ENCODE data around the gene ASB16.

ASB16 gene

DNA sequence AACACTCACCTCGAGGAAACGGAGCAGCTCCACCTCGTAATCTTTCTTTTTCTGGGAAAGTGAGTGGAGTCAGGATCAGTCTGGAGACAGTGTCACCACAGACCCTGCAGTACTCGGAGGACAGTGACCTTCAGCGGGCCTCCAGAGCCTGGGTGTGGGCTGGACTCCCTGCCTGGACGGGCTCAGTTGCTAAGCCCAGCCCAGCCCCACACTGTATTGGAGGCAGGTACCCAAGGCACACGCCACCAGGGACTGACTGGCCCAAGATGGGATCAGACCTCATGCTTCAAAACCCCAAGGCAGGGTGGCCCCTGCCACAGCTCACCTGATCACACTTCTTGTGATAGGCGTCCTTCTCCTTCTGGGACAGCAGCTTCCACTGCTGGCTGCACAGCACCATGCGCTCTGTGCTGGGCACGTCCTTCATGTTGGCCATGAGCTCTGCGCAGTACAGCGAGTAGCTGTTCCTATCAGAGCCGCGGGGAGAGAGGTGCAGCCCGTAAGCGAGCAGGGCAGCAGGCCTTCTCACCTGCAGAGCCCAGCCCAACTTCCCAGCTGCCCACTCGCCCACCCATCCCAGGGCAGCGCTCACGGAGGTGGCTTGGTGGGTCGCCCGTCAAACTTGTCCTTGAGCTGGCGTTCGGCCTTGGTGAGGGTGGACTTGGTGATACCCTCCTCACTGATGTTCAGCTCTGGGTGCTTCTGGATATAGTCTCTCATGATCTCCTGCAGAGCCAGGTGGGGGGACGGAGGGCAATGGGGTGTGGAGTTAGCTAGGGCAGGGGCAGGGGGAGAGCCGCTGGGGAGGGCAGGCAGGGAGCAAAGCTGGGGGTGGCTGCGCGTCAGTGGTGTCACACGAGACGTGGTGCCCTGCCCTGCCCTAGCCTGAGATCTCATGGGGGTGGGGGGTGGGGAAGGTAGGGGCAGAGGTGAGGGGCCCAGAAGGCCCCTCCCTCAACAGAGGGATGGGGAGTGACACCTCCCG is 41.1 kb downstream of the ASB16 start:
- DNase-seq, result no peak

DNA sequence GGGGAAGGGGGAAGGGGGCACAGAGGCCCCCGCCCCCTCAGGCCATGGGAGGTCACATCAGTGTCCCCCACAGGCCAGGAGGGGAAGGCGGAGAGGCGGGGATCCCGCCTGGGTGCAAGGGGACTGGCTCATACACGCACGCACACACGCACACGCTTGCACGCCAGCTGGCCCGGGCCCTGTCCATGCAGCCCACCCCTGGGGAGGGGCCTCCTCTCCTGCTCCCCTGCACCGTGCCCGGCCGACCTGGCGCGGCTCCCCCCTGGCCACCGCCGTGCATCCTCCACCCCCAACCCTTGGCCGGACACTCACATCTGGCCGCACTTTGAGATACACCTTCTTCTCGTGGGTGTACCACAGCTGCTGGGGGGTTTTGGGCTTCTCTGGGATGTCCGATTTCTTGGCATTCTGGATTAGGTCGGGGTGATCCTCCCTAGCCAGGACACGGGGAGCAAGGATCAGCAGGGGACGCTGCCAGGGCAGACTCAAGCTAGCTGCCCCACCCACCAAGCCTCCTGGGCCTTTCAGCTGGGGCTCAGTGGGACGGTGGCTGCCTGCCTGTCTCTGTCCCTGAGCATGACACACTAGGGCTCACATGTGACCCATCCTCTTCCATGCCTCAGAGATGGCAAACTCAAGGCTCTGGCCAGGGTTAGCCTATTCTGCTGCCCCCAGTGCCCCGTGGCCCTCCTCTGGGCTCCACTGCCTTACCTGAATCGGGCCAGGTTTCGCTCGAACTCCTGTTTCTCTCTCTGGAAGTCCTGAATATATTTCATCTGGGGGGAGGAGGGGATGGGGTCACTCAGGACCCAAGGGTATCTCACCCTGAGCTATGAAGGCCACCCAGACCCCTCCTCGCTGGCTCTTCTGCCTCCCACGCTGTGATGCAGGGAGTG is 42.3 kb downstream of the ASB16 start:
- DNase-seq, result no peak

DNA sequence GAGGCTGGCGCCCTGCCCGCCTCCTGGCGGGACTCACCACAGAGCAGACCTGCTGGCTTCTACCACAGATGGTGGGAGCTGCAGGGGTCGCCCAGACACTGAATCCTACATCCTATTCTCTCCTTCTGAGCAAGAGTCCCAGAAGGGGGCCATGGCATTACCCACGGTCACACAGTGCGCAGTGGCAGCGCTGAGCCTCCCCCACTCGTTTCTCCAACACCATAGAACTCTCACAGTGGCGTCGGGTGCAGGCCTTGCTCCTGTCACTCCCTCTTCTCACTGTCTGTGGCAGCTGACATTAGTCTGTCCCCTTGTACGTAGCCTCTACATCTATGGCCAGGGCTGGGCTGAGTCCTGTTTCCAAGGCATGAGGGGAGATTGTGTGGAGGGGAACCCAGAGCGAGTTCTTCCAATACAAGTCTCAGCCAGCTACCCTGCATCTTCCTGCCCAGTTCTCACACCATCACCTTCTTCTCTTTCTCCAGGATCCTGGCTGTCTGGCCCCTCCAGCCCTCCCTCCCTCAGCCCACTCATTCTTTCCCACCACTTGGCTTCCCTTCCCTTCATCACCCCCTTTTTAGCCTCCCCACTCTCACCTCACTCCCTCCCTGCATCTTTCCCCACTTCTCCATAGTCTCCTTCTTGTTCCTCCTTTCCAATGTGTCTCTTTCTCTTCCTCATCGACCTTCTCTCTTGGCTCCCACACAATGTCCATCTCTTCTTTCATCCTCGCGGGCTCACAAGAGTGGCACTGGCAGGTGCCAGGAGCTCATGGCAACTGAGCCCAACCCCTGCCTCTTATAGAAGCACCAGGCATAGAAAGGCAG is 43.1 kb downstream of the ASB16 start:
- no peak for DNase-seq

DNA sequence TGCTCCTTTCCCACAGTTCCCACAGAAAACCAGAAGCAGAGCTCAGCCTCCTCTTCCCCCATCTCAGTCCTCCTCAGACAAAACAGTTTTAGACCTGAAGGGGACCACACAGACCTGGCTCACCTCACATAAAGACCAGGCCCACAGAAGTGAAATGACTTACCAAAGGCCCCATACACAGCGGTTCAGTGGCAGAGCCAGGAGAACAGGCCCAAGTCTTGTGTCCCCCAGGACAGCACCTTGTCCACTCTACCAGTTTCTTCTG is 43.7 kb downstream of the ASB16 start:
- DNase-seq, result no peak

GRCh38 chr17:44214896-44215295 is 44.4 kb downstream of the ASB16 start:
- DNase-seq, result no peak

DNA sequence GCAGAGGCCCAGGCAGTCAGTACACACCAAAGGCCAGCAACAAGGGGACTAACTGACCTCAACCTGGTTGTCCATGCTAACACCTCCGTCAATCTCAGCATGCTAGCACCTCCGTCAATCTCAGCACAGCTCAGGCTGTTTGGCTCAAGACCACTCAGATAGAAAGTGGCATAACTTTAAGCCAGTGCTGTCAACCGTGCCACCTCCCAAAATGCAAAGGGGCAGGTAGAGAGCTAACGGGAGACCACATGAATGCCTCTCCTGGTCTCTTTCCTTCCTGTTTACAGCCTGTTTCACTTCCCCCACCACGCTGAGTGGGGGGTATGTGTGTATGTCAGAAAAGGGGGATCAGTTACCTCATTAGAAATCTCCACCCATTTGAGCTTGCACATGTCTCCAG is 45.7 kb downstream of the ASB16 start:
- DNase-seq, result no peak

- no peak for DNase-seq
Observed at GRCh38 chr17:44216694-44217093, 46.2 kb downstream of the ASB16 start.

- no peak for DNase-seq
Observed at GRCh38 chr17:44217738-44218343, 47.3 kb downstream of the ASB16 start.

DNA sequence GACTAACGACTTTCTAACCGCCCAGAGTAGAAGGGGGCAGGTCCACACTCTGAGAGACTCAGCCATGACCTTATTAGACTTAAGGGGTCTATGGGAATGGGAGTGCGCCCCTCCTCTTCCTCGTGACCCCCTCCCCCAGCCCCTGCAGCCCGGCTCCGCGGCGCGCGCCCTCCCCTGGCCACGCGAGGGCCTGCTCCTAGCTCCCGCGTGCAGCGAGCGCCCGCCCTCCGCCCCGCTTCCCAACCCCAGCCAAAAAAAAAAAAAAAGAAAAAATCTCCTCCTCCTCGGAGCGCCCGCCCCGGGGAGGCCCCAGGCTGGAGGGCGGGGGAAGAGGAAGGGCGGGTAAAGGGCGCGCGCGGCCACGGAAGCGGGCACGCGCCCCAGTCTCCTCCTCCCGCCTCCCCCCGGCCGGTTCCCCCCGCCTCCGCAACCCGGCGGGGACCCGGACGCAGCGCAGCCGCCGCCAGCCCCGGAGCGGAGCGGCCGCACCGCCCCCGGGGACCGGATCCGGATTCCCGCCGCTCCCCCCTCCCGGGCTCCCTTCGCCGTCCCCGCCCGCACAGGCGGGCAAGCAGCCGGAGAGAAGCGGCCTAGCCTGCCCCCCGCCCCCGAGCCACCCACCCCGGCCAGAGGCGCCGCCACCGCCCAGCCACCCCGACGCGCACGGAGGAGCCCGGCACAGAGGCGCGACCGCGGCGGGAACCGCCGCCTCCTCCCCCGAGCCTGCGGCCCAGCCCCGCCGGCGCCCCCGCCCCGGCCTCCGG is 48.0 kb downstream of the ASB16 start:
- DNase-seq, result peak in 1 of 2 experiments; percentile 57

DNA sequence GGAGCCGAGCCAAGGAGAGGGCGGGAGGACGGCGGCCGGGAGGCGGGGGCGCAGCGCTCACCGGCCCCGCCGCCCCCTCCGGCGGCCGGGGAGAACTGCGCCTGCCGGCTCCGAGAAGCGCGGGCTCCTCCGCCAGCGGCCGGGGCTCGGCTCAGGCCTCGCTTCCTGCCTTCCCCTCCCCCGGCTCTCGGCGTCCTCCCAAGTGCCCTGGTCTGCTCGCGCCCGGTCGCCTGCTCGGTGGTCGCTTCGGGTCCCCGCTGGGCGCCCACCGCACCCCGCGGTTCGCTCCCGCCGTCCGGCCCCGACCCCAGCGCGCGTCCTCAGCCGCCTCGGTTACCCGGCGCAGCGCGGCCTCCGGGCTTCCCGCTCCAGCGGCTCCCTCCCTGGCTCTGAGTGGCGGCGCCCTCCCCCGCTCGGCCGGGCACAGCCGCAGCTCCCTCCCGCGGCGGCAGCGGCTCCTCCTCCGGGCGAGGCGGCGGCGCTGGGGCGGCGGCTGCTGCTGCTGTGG is 48.7 kb downstream of the ASB16 start:
- no peak for DNase-seq

DNA sequence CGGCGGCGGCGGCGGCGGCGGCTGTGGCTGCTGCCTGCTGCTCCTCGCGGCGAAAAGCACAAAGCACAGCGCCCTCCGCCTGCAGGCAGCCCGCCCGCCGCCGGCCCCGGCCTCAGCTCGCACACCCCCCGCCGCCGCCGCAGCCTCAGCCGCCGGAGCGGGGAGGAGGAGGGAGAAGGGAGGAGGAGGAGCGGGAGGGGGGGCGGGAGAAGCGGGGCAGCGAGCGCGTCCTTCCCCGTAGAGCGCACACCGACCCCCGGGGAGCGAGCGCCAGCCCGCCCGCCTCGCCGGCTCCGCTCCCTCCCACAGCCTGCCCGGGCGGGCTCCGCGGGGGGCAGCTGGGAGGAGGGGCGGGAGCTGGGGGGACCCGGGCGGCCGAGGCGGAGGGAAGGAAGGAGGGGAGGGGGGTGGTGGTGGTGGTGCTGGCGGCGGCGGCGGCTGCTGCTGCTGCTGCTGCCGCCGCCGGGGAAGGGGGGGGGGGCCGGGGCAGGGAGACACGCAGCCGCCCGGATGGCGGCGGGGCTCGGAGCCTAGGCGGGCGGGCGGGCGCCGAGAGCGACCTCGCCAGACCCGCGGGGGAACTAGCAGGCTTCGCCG is 49.2 kb downstream of the ASB16 start, which contains the start of gene UBTF:
UBTF (minus strand) TSS at position 60 of the 597 bp plus-strand sequence. CDS start 1,446 bp downstream, outside the sequence.
- no peak for DNase-seq

DNA sequence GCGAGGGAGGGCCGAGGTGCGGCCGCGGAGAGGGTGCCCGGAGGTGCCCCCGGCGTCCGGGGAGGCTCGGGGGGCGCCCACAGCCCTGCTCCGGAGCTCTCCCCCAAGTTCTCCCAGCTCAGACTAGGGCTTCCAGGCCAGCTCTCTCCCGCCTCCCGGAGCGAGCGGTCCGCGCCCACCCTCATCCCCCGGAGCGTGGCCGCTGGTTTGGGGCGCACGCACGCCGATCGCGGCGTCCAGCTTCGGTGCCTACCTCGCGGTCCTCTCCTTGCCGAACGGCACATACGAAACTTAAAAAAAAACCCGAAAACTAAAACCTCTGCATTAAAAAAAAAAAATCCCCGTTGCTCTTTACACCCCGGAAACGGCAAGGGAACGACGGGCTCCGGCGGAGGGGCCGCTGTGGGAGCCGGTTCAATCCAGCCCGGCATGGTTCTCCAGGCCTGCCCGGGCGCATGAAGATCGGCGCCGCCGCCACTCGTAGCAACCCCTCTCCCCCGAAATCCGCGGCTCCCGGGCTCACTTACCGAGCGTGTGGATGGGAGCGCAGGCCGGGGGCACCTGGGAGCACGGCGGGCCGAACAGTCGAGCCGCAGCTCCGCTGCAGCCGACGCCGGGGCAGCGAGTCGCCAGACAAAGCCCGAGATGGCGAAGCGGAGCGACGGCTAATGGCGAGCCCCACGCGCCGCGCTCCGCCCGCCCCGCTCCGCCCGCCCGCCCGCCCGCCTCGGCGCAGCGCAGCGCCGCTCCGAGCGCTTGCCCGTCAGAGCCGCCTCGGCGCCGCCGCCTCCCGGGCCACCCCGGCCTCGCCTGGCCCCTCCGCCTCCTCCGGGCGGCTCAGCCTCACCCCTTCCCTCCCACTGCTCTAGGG is 49.9 kb downstream of the ASB16 start:
- DNase-seq, result no peak

GRCh38 chr17:44221084-44221861 is 50.8 kb downstream of the ASB16 start:
- peak in 1 of 2 experiments; percentile 62 for DNase-seq

GRCh38 chr17:44221862-44222111 is 51.3 kb downstream of the ASB16 start:
- DNase-seq, result no peak

GRCh38 chr17:44222112-44222869 is 51.8 kb downstream of the ASB16 start:
- DNase-seq, result peak in 1 of 2 experiments; percentile 80

GRCh38 chr17:44223541-44224071 is 53.1 kb downstream of the ASB16 start:
- peak in 1 of 2 experiments; percentile 24 for DNase-seq

All from cerebellar nuclear complex (tissue), 1 donor.